HG02610 (cell line): ENCODE data around the gene WDR27.
"Not testable (repeated sequence)": the region's sequence is repeated elsewhere in the genome, so short reads cannot be mapped to it uniquely, and the experiment has no call there.

Source experiments
- ATAC-seq: cut with Tn5 transposase; IDR thresholded peaks from one replicate; pipeline ENCODE4 v1.9.1; 2021; ENCODE audit warnings: mild to moderate bottlenecking, moderate library complexity; ENCODE audit not compliant: unreplicated experiment

WDR27 gene

GRCh38 chr6:169618526-169619490, 83.0 kb downstream of the WDR27 start:
- ATAC-seq: no peak

GRCh38 chr6:169617562-169617961, 84.3 kb downstream of the WDR27 start:
- no peak for ATAC-seq

- not testable (repeated sequence) for ATAC-seq
Measured at GRCh38 chr6:169608609-169609008, 93.2 kb downstream of the WDR27 start.

GRCh38 chr6:169604076-169604475, 97.8 kb downstream of the WDR27 start:
- ATAC-seq: no peak

GRCh38 chr6:169601129-169601528, 100.7 kb downstream of the WDR27 start:
- ATAC-seq: not testable (repeated sequence)

GRCh38 chr6:169592558-169592957, 109.3 kb downstream of the WDR27 start:
- ATAC-seq: no peak

- no peak for ATAC-seq
Measured at GRCh38 chr6:169591616-169592015, 110.2 kb downstream of the WDR27 start.

- no peak for ATAC-seq
Measured at GRCh38 chr6:169590376-169590939, 111.4 kb downstream of the WDR27 start.

GRCh38 chr6:169589699-169590257, 112.1 kb downstream of the WDR27 start:
- ATAC-seq: peak; percentile 56

GRCh38 chr6:169589293-169589692, 112.5 kb downstream of the WDR27 start:
- ATAC-seq: peak; percentile 78

GRCh38 chr6:169587975-169588374, 113.9 kb downstream of the WDR27 start:
- no peak for ATAC-seq

GRCh38 chr6:169583886-169584541, 117.8 kb downstream of the WDR27 start:
- no peak for ATAC-seq

- ATAC-seq: no peak
Measured at GRCh38 chr6:169579407-169580111, 122.3 kb downstream of the WDR27 start.

GRCh38 chr6:169577974-169578373, 123.9 kb downstream of the WDR27 start:
- no peak for ATAC-seq

- ATAC-seq: no peak
Measured at GRCh38 chr6:169577236-169577635, 124.6 kb downstream of the WDR27 start.

GRCh38 chr6:169575821-169576220, 126.0 kb downstream of the WDR27 start:
- no peak for ATAC-seq

GRCh38 chr6:169575365-169575764, 126.5 kb downstream of the WDR27 start:
- ATAC-seq: no peak

GRCh38 chr6:169574420-169574819, 127.4 kb downstream of the WDR27 start:
- no peak for ATAC-seq

GRCh38 chr6:169573883-169574282, 127.9 kb downstream of the WDR27 start:
- no peak for ATAC-seq

GRCh38 chr6:169571123-169571962, 130.5 kb downstream of the WDR27 start:
- no peak for ATAC-seq
